Loucy (cell line): ENCODE measurements around the gene FGF12.

ENCODE experiments used
- EZH2phosphoT487 ChIP-seq: fragments of 200-600 bp; IDR thresholded peaks from 2 replicates; pipeline ENCODE4 v1.6.1; 2018; ENCODE audit warnings: antibody characterized with exemption, mild to moderate bottlenecking, moderate library complexity, borderline replicate concordance
- TF ChIP-seq, protein P1 (sequence below): fragments of 200-600 bp; sonication (generic); conservative IDR thresholded peaks from 2 replicates; pipeline ENCODE4 v1.5.1; 2014; ENCODE audit warnings: mild to moderate bottlenecking, antibody characterized with exemption, low read length

DNA sequence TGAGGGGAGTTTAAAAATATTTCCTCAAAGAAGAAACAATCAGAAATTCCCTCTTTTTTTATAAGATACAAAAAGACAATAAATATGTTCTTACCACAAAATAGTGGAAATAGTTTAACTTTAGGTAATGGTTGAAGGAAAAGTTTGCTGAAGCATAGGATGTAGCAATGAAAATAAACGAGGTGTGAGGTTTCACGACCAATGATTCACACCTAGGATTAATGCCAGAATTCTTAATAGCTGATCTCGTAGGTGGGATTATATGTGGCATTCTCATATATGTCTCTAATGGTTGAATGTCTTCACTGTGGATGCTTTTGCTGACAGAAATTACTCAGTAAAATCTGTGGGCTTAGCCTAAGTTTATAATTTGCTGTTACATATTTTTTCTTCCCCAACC is 467.7 kb downstream of the FGF12 start:
- TF ChIP-seq, protein P1, sequence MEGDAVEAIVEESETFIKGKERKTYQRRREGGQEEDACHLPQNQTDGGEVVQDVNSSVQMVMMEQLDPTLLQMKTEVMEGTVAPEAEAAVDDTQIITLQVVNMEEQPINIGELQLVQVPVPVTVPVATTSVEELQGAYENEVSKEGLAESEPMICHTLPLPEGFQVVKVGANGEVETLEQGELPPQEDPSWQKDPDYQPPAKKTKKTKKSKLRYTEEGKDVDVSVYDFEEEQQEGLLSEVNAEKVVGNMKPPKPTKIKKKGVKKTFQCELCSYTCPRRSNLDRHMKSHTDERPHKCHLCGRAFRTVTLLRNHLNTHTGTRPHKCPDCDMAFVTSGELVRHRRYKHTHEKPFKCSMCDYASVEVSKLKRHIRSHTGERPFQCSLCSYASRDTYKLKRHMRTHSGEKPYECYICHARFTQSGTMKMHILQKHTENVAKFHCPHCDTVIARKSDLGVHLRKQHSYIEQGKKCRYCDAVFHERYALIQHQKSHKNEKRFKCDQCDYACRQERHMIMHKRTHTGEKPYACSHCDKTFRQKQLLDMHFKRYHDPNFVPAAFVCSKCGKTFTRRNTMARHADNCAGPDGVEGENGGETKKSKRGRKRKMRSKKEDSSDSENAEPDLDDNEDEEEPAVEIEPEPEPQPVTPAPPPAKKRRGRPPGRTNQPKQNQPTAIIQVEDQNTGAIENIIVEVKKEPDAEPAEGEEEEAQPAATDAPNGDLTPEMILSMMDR: no peak
- no peak for TF ChIP-seq EZH2phosphoT487
